CD14-positive monocyte (primary cell): ENCODE measurements around the gene ENKUR. TPM values are rescaled to one million over a fixed set of nuclear protein-coding genes. Genes with fewer than 3 reads are reported as not detected.

Experiments
- DNase-seq, 3 donors: peaks; one replicate each; pipeline ENCODE4 v3.0.0-alpha.2; 2011 to 2022
- H2AFZ ChIP-seq: 2 replicates; pipeline ENCODE4 v1.6.0; 2012; ENCODE audit warnings: mild to moderate bottlenecking, low read depth, low read length, inconsistent platforms; ENCODE audit not compliant: insufficient read depth, poor library complexity, severe bottlenecking
- H3K27ac ChIP-seq, 2 donors: 1 replicate in 1 of 2; 2 replicates in 1 of 2; pipeline ENCODE4 v1.5.1; 2012 to 2013; ENCODE audit warnings: low read length in 2 of 2, control low read depth in 1 of 2, inconsistent platforms in 1 of 2, low read depth in 1 of 2, mild to moderate bottlenecking in 1 of 2
- H3K27me3 ChIP-seq, 2 donors: one replicate each; pipeline versions ENCODE4 v1.6.0 to v1.6.1; 2011 to 2013; ENCODE audit warnings: low read length in 2 of 2; ENCODE audit not compliant: control insufficient read depth in 2 of 2, insufficient read depth in 2 of 2
- H3K36me3 ChIP-seq, 2 donors: replicated peaks in 1 of 2; 1 replicate in 1 of 2; 2 replicates in 1 of 2; pipeline versions ENCODE4 v1.5.1 to v1.6.1; 2012 to 2013; ENCODE audit warnings: low read length in 2 of 2, control low read depth in 1 of 2, inconsistent platforms in 1 of 2, mild to moderate bottlenecking in 1 of 2; ENCODE audit not compliant: insufficient read depth in 2 of 2, control insufficient read depth in 1 of 2
- H3K4me1 ChIP-seq, 2 donors: 1 replicate in 1 of 2; 2 replicates in 1 of 2; pipeline versions ENCODE4 v1.5.1 to v1.6.1; 2012 to 2013; ENCODE audit warnings: low read length in 2 of 2, control low read depth in 1 of 2, inconsistent platforms in 1 of 2, mild to moderate bottlenecking in 1 of 2, moderate library complexity in 1 of 2; ENCODE audit not compliant: insufficient read depth in 2 of 2, control insufficient read depth in 1 of 2
- H3K4me2 ChIP-seq: replicated peaks from 2 replicates; pipeline ENCODE3; 2012; ENCODE audit warnings: low read length, moderate library complexity, mild to moderate bottlenecking; ENCODE audit not compliant: poor library complexity, severe bottlenecking; ENCODE audit errors: extremely low read depth
- H3K4me3 ChIP-seq, 3 experiments: fragments of 200-600 bp in 1 of 3; sonication (generic) in 1 of 3; replicated peaks in 1 of 3; 1 replicate in 2 of 3; 2 replicates in 1 of 3; pipeline ENCODE4 v1.5.1; 2011 to 2013; ENCODE audit warnings: low read length in 3 of 3, mild to moderate bottlenecking in 3 of 3, control low read depth in 2 of 3, low read depth in 2 of 3, inconsistent platforms in 1 of 3, moderate library complexity in 1 of 3
- H3K79me2 ChIP-seq: 2 replicates; pipeline ENCODE4 v1.6.0; 2012; ENCODE audit warnings: mild to moderate bottlenecking, control low read depth, inconsistent platforms, low read length, moderate library complexity; ENCODE audit not compliant: insufficient read depth
- H3K9ac ChIP-seq: 2 replicates; pipeline ENCODE4 v1.6.0; 2017; ENCODE audit warnings: low read length, mild to moderate bottlenecking; ENCODE audit not compliant: insufficient read depth, poor library complexity, severe bottlenecking
- H3K9me3 ChIP-seq, 2 donors: replicated peaks in 1 of 2; 1 replicate in 1 of 2; 2 replicates in 1 of 2; pipeline versions ENCODE4 v1.5.1 to v1.6.1; 2012 to 2013; ENCODE audit warnings: low read length in 2 of 2, control low read depth in 1 of 2; ENCODE audit not compliant: control insufficient read depth in 1 of 2, insufficient read depth in 1 of 2
- H4K20me1 ChIP-seq: 2 replicates; pipeline ENCODE4 v1.6.0; 2012; ENCODE audit warnings: mild to moderate bottlenecking, low read length, control low read depth, moderate library complexity; ENCODE audit not compliant: insufficient read depth
- H3K27ac Mint-ChIP-seq, 7 donors: one replicate each; pipeline ENCODE4 v1.8.0; 2020; ENCODE audit warnings: mild to moderate bottlenecking in 7 of 7, mixed read lengths in 7 of 7, moderate library complexity in 6 of 7, inconsistent platforms in 2 of 7
- H3K27me3 Mint-ChIP-seq, 3 donors: one replicate each; pipeline ENCODE4 v1.8.0; 2021 to 2022; ENCODE audit warnings: low read depth in 3 of 3, mild to moderate bottlenecking in 3 of 3, mixed read lengths in 3 of 3, moderate library complexity in 3 of 3, inconsistent platforms in 1 of 3
- H3K36me3 Mint-ChIP-seq, 2 donors: one replicate each; pipeline ENCODE4 v1.8.0; 2020; ENCODE audit warnings: mixed read lengths in 2 of 2, inconsistent platforms in 1 of 2, mild to moderate bottlenecking in 1 of 2
- H3K4me1 Mint-ChIP-seq: one replicate; pipeline ENCODE4 v1.8.0; 2020; ENCODE audit warnings: mild to moderate bottlenecking, mixed read lengths
- H3K4me3 Mint-ChIP-seq, 2 donors: one replicate each; pipeline ENCODE4 v1.8.0; 2020; ENCODE audit warnings: mild to moderate bottlenecking in 2 of 2, mixed read lengths in 2 of 2, moderate library complexity in 1 of 2
- H3K9me3 Mint-ChIP-seq, 7 donors: one replicate each; pipeline ENCODE4 v1.8.0; 2020 to 2022; ENCODE audit warnings: mixed read lengths in 7 of 7, mild to moderate bottlenecking in 6 of 7, moderate library complexity in 6 of 7, inconsistent platforms in 2 of 7
- WGBS: methylation state at CpG from one replicate; pipeline ENCODE4 v1.1.5; 2013; ENCODE audit warnings: missing lambda C conversion rate; ENCODE audit not compliant: insufficient coverage; 5-methylcytosine and 5-hydroxymethylcytosine counted together
- intact Hi-C, 2 donors: fragments of 100-400 bp; cut with micrococcal nuclease; formaldehyde crosslinking; loops; one replicate each; pipeline versions ENCODE4 v1.15.0 to v1.15.1; 2023
- polyA plus RNA-seq, 3 donors: library from polyadenylated mRNA; depleted of rRNA in 1 of 3; unstranded in 2 of 3; stranded (reverse) in 1 of 3; fragments of 300-500 nt in 2 of 3; fragments of >200 nt in 1 of 3; fragmentation: Illumina TruSeq in 2 of 3; gene quantifications; 1 replicate in 2 of 3; 2 replicates in 1 of 3; pipeline ENCODE4 v1.2.3, GENCODE V29; 2012 to 2021
- TF ChIP-seq, protein P1 (sequence below): fragments of 200-600 bp; IDR thresholded peaks from one replicate; pipeline ENCODE4 v1.8.0; 2022; ENCODE audit warnings: antibody characterized with exemption, mild to moderate bottlenecking

Gene ENKUR
- polyA plus RNA-seq, 3 donors: 0.16 TPM; not detected in 2

DNA sequence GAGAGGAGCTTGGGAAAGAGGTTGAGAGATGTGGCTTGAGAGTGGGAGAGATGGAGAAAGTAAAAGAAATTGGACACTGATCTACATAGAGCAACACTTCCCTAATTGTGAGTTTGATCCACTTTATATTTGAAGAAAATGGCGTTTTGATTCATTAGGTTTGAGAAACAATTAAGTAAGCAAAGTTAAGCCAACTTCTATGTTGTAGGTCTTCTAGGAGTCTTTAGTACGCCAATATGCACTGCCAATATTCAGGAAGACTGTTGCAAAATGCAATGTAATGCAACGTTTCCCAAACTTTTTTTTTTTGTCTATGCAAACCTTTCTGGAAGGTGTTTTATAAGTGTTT lies 56.6 kb downstream of the ENKUR start:
- Mint-ChIP-seq H3K9me3 (peaks cover 0 to 4% (median 0%) of the 10 kb centered on the region in 7 donors), H3K27me3 (peaks cover 0 to 2% (median 0%) of the 10 kb centered on the region in 3 donors), H3K36me3 (no peaks in the 10 kb centered on the region), H3K27ac (peak overlapping the region in 1 of 7 donors; percentile 4), H3K4me3 (no peak overlapping the region), H3K4me1 (no peaks in the 10 kb centered on the region)
- no CpG with 5 or more reads among the region's 3 CpGs for WGBS
- H3K9me3 ChIP-seq: no peaks in the 10 kb centered on the region
- no peaks in the 10 kb centered on the region for H4K20me1 ChIP-seq
- intact Hi-C loops: loop anchor here in 1 of 2 donors (10.0 kb wide), 1 partner anchor 315 kb away; no protein-coding TSS in a partner anchor
- no peak overlapping the region for H3K27ac ChIP-seq
- H3K4me1 ChIP-seq: no peaks in the 10 kb centered on the region
- no peak overlapping the region for H2AFZ ChIP-seq
- H3K4me2 ChIP-seq: no peak overlapping the region
- H3K4me3 ChIP-seq: no peak overlapping the region
- H3K27me3 ChIP-seq: no peaks in the 10 kb centered on the region
- no peak overlapping the region for H3K9ac ChIP-seq
- no peak for DNase-seq
- TF ChIP-seq, protein P1, sequence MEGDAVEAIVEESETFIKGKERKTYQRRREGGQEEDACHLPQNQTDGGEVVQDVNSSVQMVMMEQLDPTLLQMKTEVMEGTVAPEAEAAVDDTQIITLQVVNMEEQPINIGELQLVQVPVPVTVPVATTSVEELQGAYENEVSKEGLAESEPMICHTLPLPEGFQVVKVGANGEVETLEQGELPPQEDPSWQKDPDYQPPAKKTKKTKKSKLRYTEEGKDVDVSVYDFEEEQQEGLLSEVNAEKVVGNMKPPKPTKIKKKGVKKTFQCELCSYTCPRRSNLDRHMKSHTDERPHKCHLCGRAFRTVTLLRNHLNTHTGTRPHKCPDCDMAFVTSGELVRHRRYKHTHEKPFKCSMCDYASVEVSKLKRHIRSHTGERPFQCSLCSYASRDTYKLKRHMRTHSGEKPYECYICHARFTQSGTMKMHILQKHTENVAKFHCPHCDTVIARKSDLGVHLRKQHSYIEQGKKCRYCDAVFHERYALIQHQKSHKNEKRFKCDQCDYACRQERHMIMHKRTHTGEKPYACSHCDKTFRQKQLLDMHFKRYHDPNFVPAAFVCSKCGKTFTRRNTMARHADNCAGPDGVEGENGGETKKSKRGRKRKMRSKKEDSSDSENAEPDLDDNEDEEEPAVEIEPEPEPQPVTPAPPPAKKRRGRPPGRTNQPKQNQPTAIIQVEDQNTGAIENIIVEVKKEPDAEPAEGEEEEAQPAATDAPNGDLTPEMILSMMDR: no peak
- no peaks in the 10 kb centered on the region for H3K79me2 ChIP-seq
- no peaks in the 10 kb centered on the region for H3K36me3 ChIP-seq

DNA sequence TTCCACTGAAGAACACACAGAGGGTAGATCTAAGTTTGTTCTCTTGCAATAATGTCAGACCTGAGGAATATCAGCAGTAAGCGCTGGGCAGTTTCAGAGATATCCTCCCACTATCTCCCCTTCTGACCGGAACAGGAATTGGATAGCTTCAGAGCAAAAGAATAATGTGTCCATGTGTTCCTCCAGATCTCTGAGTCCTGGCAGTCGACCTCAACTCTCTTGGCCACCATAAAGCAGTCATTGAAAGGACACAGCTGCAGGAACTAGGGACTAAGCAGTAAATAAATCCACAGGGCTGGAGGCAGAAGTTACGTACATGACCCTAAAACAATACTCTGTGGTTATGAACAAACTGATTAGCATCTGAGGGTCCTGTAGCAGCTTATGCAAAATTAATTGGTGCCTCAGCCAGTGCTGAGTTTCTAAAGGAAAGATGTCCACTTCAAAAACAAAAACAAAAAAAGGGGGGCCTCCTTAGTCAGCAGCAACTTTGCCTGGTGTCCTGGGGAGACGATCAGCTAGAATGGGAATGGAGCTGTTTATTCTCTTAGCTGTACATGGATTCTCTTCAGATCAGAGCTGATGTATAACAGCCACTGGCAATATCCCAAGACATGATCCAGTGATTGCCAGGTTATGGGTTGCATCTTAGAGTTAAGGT lies 57.1 kb downstream of the ENKUR start:
- no peak for DNase-seq
- Histone ChIP-seq H2AFZ (no peak overlapping the region), H3K4me2 (no peak overlapping the region)

More for the DNA sequence above, 57.1 kb downstream of the ENKUR start:
- Histone ChIP-seq H3K4me3 (no peak overlapping the region), H3K79me2 (no peaks in the 10 kb centered on the region), H3K4me1 (no peaks in the 10 kb centered on the region), H4K20me1 (no peaks in the 10 kb centered on the region), H3K9ac (no peak overlapping the region), H3K27me3 (peaks cover 0 to under 1% of the 10 kb centered on the region in 2 donors), H3K36me3 (no peaks in the 10 kb centered on the region), H3K27ac (no peak overlapping the region), H3K9me3 (no peaks in the 10 kb centered on the region)
- H3K27ac Mint-ChIP-seq: no peak overlapping the region
- intact Hi-C loops: loop anchor here in 1 of 2 donors (10.0 kb wide), 1 partner anchor 314 kb away; no protein-coding TSS in a partner anchor
- H3K4me3 Mint-ChIP-seq: no peak overlapping the region
- H3K4me1 Mint-ChIP-seq: no peaks in the 10 kb centered on the region
- H3K27me3 Mint-ChIP-seq: peaks cover 1 to 3% (median 3%) of the 10 kb centered on the region in 3 donors
- H3K9me3 Mint-ChIP-seq: peaks cover 0 to 4% (median 0%) of the 10 kb centered on the region in 7 donors
- WGBS: no CpG with 5 or more reads among the region's 5 CpGs
- no peaks in the 10 kb centered on the region for H3K36me3 Mint-ChIP-seq
- TF ChIP-seq, protein P1: no peak
